ENCODE measurements around the gene SENP6.
"Not testable (repeated sequence)": the region's sequence is repeated elsewhere in the genome, so short reads cannot be mapped to it uniquely, and the experiment has no call there.

SENP6 gene

GRCh38 chr6:75666592-75666991 lies 64.9 kb downstream of the SENP6 start:
- DNase-seq = no peak

- no peak for DNase-seq
Observed at GRCh38 chr6:75673884-75674283, 72.2 kb downstream of the SENP6 start.

GRCh38 chr6:75676377-75676776 lies 74.7 kb downstream of the SENP6 start:
- DNase-seq = no peak

- DNase-seq = not testable (repeated sequence)
Observed at GRCh38 chr6:75682548-75682947, 80.9 kb downstream of the SENP6 start.

- not testable (repeated sequence) for DNase-seq
Observed at GRCh38 chr6:75683005-75683404, 81.3 kb downstream of the SENP6 start.

GRCh38 chr6:75687535-75687934 lies 85.9 kb downstream of the SENP6 start:
- not testable (repeated sequence) for DNase-seq

GRCh38 chr6:75687937-75688336 lies 86.3 kb downstream of the SENP6 start:
- DNase-seq = not testable (repeated sequence)

GRCh38 chr6:75689576-75689975 lies 87.9 kb downstream of the SENP6 start:
- DNase-seq = no peak

- no peak for DNase-seq
Observed at GRCh38 chr6:75691012-75691411, 89.3 kb downstream of the SENP6 start.

GRCh38 chr6:75693534-75693933 lies 91.9 kb downstream of the SENP6 start:
- no peak for DNase-seq

GRCh38 chr6:75694406-75694805 lies 92.7 kb downstream of the SENP6 start:
- no peak for DNase-seq

GRCh38 chr6:75708334-75708733 lies 106.7 kb downstream of the SENP6 start:
- not testable (repeated sequence) for DNase-seq

- no peak for DNase-seq
Observed at GRCh38 chr6:75711173-75711572, 109.5 kb downstream of the SENP6 start.

GRCh38 chr6:75719133-75719532 lies 117.5 kb downstream of the SENP6 start:
- DNase-seq = no peak

GRCh38 chr6:75723382-75723781 lies 121.7 kb downstream of the SENP6 start:
- DNase-seq = no peak

GRCh38 chr6:75727206-75727605 lies 125.5 kb downstream of the SENP6 start:
- no peak for DNase-seq

GRCh38 chr6:75731029-75731428 lies 129.3 kb downstream of the SENP6 start:
- DNase-seq = not testable (repeated sequence)

GRCh38 chr6:75735491-75736186 lies 134.0 kb downstream of the SENP6 start:
- DNase-seq = no peak

GRCh38 chr6:75743971-75744370 lies 142.3 kb downstream of the SENP6 start:
- no peak for DNase-seq

- DNase-seq = no peak
Observed at GRCh38 chr6:75745404-75745803, 143.7 kb downstream of the SENP6 start.

GRCh38 chr6:75746221-75746620 lies 144.5 kb downstream of the SENP6 start:
- no peak for DNase-seq

- DNase-seq = no peak
Observed at GRCh38 chr6:75747152-75747992, 145.7 kb downstream of the SENP6 start.

- DNase-seq = no peak
Observed at GRCh38 chr6:75748003-75748742, 146.5 kb downstream of the SENP6 start.
